Stimulated activated naive CD8-positive, alpha-beta T cell treated with anti-CD3 and anti-CD28 coated beads, Interleukin-15, Interleukin-2, amounts not matched to agents 100 U/mL and 50 U/mL, for 24 hours (primary cell): ENCODE results near the gene SNTA1.
A peak's percentile ranks its signal among the peaks of the same experiment; 100 is the strongest.
"Not testable (repeated sequence)": the region's sequence is repeated elsewhere in the genome, so short reads cannot be mapped to it uniquely, and the experiment has no call there.

Source experiments
- ATAC-seq: fragments of 150-1000 bp; cut with Tn5 transposase; one replicate; pipeline ENCODE4 v1.10.0; 2021
- DNase-seq: peaks from one replicate; pipeline ENCODE4 v3.0.0; 2021

SNTA1 gene

GRCh38 chr20:33393609-33394008, 50.0 kb downstream of the SNTA1 start:
- DNase-seq (no peak), ATAC-seq (no peak)

- DNase-seq (no peak), ATAC-seq (no peak)
Observed at GRCh38 chr20:33391722-33392415, 51.7 kb downstream of the SNTA1 start.

GRCh38 chr20:33389326-33389725, 54.2 kb downstream of the SNTA1 start:
- not testable (repeated sequence) for DNase-seq, ATAC-seq

GRCh38 chr20:33388268-33388667, 55.3 kb downstream of the SNTA1 start:
- DNase-seq, result no peak
- no peak for ATAC-seq

GRCh38 chr20:33387177-33387576, 56.4 kb downstream of the SNTA1 start:
- no peak for ATAC-seq
- DNase-seq, result no peak

- DNase-seq (no peak), ATAC-seq (no peak)
Observed at GRCh38 chr20:33386673-33387072, 56.9 kb downstream of the SNTA1 start.

- ATAC-seq (no peak), DNase-seq (no peak)
Observed at GRCh38 chr20:33377366-33377765, 66.2 kb downstream of the SNTA1 start.

- ATAC-seq (no peak), DNase-seq (no peak)
Observed at GRCh38 chr20:33373735-33374605, 69.6 kb downstream of the SNTA1 start.

DNA sequence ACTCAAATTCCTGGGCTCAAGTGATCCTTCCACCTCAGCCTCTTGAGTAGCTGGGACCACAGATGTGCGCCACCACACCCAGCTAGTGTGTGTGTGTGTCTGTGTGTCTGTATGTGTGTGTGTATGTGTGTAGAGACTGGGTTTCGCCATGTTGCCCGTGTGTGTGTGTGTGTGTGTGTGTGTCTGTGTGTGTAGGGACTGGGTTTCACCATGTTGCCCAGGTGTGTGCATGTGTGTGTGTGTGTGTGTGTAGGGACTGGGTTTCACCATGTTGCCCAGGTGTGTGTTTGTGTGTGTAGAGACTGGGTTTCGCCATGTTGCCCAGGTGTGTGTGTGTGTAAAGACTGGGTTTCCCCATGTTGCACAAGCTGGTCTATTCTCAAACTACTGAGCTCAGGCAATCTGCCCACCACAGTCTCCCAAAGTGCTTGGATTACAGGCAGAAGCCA, 70.5 kb downstream of the SNTA1 start:
- DNase-seq, result no peak
- ATAC-seq, result no peak

DNA sequence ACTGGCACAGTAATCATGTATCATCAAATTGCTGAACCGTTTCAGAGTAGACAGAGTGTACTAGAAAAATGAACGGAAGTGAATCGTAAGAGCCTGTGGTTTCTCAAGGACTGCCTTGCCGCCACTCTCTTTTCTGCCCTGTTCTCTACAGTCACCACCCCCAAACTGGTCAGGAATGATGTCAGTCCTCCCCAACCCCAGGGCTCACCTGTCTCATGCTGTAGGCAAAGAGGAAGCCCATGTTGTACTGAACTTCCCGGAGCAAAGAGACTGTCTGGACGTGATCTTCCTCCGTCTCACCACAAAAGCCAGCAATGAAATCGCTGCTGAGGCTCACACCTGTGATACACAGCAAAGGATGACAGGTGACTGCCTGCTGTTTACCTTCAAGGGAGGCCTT, 73.3 kb downstream of the SNTA1 start:
- DNase-seq (peak; percentile 14), ATAC-seq (peak; percentile 65)

DNA sequence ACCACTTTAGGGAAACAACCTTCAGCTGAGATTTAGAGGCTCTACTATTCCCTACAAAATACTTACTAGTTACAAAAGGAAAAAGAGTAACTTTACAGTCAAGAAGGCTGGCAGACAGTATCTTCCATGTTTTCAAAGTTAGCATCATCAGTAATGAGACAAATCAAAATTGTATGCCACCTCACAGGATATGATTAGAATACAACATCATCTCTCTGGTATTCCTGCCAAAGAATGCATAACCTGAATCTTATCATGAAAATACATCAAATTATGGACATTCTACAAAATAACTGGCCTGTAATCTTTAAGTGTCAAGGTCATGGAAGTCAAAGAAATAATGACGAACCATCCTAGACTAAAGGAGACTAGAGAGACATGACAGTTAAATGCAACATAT, 80.7 kb downstream of the SNTA1 start:
- ATAC-seq, result no peak
- no peak for DNase-seq

- ATAC-seq (no peak), DNase-seq (no peak)
Observed at GRCh38 chr20:33359399-33360261, 83.9 kb downstream of the SNTA1 start.
